Smooth muscle cell (in vitro differentiated cells): ENCODE measurements around the gene STK24. TPM values are rescaled to one million over a fixed set of nuclear protein-coding genes. Genes with fewer than 3 reads are reported as not detected.

ENCODE experiments used
- DNase-seq: peaks from one replicate; lab custom pipeline; 2025; ENCODE audit not compliant: unreplicated experiment; lab: John Stamatoyannopoulos, UW
- H2AFZ ChIP-seq: fragments of 200-600 bp; sonication (generic); 2 replicates; pipeline ENCODE4 v1.6.0; 2016; ENCODE audit warnings: antibody characterized with exemption, low read depth, mild to moderate bottlenecking
- H3F3A ChIP-seq: fragments of 200-600 bp; sonication (generic); 2 replicates; pipeline ENCODE4 v1.6.0; 2017; ENCODE audit warnings: antibody characterized with exemption, low read depth
- H3K27ac ChIP-seq: fragments of 200-600 bp; sonication (generic); 2 replicates; pipeline ENCODE4 v1.5.1; 2016; ENCODE audit warnings: low read depth, mild to moderate bottlenecking
- H3K27me3 ChIP-seq: fragments of 200-600 bp; sonication (generic); 2 replicates; pipeline ENCODE4 v1.6.1; 2016; ENCODE audit warnings: low read depth, mild to moderate bottlenecking
- H3K36me3 ChIP-seq: fragments of 200-600 bp; sonication (generic); 2 replicates; pipeline ENCODE4 v1.5.1; 2016; ENCODE audit warnings: low read depth
- H3K4me1 ChIP-seq: fragments of 200-600 bp; sonication (generic); 2 replicates; pipeline ENCODE4 v1.5.1; 2016; ENCODE audit warnings: low read depth
- H3K4me2 ChIP-seq: fragments of 200-600 bp; sonication (generic); 2 replicates; pipeline ENCODE4 v1.6.0; 2016; ENCODE audit warnings: mild to moderate bottlenecking
- H3K4me3 ChIP-seq: fragments of 200-600 bp; sonication (generic); 2 replicates; pipeline ENCODE4 v1.5.1; 2016; ENCODE audit warnings: mild to moderate bottlenecking
- H3K79me2 ChIP-seq: fragments of 200-600 bp; sonication (generic); 2 replicates; pipeline ENCODE4 v1.6.0; 2016; ENCODE audit warnings: low read depth, mild to moderate bottlenecking
- H3K9ac ChIP-seq: fragments of 200-600 bp; sonication (generic); 2 replicates; pipeline ENCODE4 v1.6.0; 2016; ENCODE audit warnings: low read depth
- H3K9me3 ChIP-seq: fragments of 200-600 bp; sonication (generic); replicated peaks from 2 replicates; pipeline ENCODE4 v1.5.1; 2016; ENCODE audit warnings: low read depth
- H4K20me1 ChIP-seq: fragments of 200-600 bp; sonication (generic); 2 replicates; pipeline ENCODE4 v1.6.0; 2016; ENCODE audit warnings: low read depth
- WGBS: methylation state at CpG from one replicate; pipeline ENCODE4 v1.1.7; 2016; ENCODE audit warnings: low lambda C conversion rate; 5-methylcytosine and 5-hydroxymethylcytosine counted together
- polyA plus RNA-seq: library from polyadenylated mRNA; unstranded; fragments of >200 nt; fragmentation: Nextera tagmentation; extraction: Ambion mirVana; gene quantifications from 2 replicates; pipeline ENCODE4 v1.2.1, GENCODE V29; 2016
- total RNA-seq: library from RNA; depleted of rRNA; stranded (reverse); fragments of >200 nt; gene quantifications from 2 replicates; pipeline ENCODE4 v1.2.3, GENCODE V29; 2014
- TF ChIP-seq, protein P1 (sequence below): fragments of 200-600 bp; sonication (generic); IDR thresholded peaks from 2 replicates; pipeline ENCODE4 v1.5.1; 2017; ENCODE audit warnings: borderline replicate concordance, mild to moderate bottlenecking, antibody characterized with exemption; ENCODE audit not compliant: insufficient read depth, poor library complexity, severe bottlenecking

Gene STK24
- total and polyA plus RNA-seq, 2 experiments from 2014 or later, result 80.2 to 89.1 TPM

DNA sequence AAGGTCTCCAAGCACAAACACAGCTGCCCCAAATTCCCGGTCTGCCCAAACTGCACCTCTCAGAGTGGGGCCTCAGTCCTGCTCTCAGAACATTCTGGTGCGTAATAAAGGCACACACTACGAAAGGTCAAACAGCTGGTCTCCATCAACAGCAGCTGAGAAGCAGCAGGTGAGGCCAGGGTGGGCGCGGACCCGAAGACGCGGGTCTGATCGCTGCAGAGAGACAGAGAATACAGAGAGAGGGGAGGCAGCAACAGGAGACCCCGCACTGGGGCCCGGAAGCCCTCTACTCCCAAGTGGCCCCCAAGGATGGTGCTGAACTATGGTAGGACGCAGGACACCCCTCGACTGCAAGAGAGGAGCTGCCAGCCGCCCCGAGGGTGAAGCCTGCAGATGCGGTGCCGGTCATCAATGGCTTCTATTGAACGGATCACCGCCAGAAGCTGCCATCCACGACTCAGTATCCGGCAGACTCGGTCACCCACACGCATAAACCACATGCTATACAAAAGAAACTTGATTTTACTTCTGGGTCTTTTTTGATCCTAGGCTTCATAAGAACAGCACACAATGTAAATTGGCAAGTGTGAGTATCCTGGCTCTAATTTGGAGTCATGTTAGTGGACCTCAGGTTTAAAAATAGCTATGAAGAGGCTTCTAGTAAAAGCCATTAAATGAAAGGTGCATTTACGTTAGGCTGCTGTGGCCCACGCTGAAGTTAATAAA, 33.4 kb downstream of the STK24 start:
- H3K27ac ChIP-seq, result peak overlapping the region; percentile 75

DNA sequence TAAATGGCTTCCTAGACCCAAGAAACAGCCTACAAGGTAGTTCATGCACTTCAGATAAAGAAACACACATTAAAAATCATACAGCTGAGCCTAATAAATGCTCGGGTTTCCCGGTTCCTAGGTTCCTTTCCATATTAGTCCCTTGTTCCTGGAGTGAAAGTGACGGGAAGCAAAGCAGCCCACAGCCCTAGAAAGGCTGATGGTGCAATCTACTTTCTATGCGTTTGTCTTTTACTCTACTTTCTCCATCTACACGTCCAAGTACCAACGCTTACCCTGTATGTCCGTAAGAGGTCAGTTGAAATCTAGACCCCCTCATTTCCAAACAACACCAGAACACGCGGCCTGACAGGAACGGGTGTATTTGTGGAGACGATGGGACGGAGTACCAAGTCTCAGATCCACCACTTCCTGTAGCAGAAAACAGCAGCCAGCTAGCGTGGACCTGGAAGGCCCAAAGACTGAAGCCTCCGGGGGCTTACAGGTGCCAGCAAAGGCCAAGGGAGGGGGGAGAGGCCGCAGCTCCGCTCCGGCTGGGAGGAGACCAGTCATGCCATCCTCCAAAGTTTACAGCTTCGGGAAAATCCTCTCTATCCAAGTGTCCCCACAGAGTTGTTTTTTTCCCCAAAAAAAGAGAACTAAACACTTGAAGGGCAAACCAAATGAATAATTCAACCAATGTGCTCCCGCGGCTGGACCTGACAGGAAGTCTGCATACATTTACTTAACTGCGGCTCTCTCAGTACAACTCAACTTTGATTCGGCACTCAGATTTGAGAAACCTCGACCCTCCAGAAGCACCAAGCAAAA, 34.1 kb downstream of the STK24 start:
- peak overlapping the region; percentile 3 for H3K4me2 ChIP-seq
- H3K27ac ChIP-seq, result peak overlapping the region; percentile 75
- no peaks in the 10 kb centered on the region for H3F3A ChIP-seq
- H3K4me3 ChIP-seq, result no peak overlapping the region
- WGBS, result 80% methylated on average over 23 of the region's 23 CpGs
- H2AFZ ChIP-seq, result no peak overlapping the region
- H3K9me3 ChIP-seq, result no peaks in the 10 kb centered on the region
- H3K4me1 ChIP-seq, result peaks cover 29% of the 10 kb centered on the region
- no peak for DNase-seq
- TF ChIP-seq, protein P1, sequence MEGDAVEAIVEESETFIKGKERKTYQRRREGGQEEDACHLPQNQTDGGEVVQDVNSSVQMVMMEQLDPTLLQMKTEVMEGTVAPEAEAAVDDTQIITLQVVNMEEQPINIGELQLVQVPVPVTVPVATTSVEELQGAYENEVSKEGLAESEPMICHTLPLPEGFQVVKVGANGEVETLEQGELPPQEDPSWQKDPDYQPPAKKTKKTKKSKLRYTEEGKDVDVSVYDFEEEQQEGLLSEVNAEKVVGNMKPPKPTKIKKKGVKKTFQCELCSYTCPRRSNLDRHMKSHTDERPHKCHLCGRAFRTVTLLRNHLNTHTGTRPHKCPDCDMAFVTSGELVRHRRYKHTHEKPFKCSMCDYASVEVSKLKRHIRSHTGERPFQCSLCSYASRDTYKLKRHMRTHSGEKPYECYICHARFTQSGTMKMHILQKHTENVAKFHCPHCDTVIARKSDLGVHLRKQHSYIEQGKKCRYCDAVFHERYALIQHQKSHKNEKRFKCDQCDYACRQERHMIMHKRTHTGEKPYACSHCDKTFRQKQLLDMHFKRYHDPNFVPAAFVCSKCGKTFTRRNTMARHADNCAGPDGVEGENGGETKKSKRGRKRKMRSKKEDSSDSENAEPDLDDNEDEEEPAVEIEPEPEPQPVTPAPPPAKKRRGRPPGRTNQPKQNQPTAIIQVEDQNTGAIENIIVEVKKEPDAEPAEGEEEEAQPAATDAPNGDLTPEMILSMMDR, result no peak
- no peaks in the 10 kb centered on the region for H3K36me3 ChIP-seq
- no peak overlapping the region for H3K9ac ChIP-seq
- H3K27me3 ChIP-seq, result no peaks in the 10 kb centered on the region
- peaks cover 100% of the 10 kb centered on the region for H4K20me1 ChIP-seq
- peaks cover 100% of the 10 kb centered on the region for H3K79me2 ChIP-seq

More for the DNA sequence above, 33.4 kb downstream of the STK24 start:
- Histone ChIP-seq H4K20me1 (peaks cover 100% of the 10 kb centered on the region), H3K36me3 (no peaks in the 10 kb centered on the region), H2AFZ (no peak overlapping the region), H3F3A (no peaks in the 10 kb centered on the region), H3K9me3 (no peaks in the 10 kb centered on the region), H3K79me2 (peaks cover 100% of the 10 kb centered on the region), H3K4me1 (peaks cover 29% of the 10 kb centered on the region), H3K4me2 (no peak overlapping the region), H3K4me3 (no peak overlapping the region), H3K27me3 (no peaks in the 10 kb centered on the region), H3K9ac (no peak overlapping the region)
- TF ChIP-seq, protein P1, result no peak
- no peak for DNase-seq
- WGBS, result 94% methylated on average over 25 of the region's 25 CpGs

DNA sequence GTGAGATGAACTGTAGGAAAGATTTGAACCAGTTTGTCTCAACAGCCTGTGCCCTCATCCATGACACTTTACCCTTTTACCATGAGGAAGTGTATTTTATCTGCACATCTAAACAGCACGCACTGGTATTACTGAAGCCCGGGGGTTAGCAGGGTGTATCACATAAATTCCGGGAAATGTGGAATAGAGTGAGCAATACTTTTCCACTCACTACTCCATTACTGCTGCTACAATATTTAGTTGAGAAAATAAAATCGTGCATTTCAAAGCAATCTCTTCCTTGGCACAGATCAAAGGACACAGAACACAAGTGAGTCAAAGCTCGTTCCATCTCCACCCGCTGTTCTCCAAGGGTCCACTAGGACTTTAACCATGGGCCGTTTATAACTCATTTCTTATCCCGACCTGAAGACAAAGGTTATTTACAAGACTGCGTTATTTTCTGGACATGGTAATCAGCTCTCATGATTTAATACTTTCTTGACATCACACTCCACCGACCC, 35.2 kb downstream of the STK24 start:
- H3K27ac ChIP-seq, result peak overlapping the region; percentile 75
- TF ChIP-seq, protein P1, result no peak
- no peaks in the 10 kb centered on the region for H3K36me3 ChIP-seq
- DNase-seq, result no peak
- H3K27me3 ChIP-seq, result no peaks in the 10 kb centered on the region
- H3K9ac ChIP-seq, result no peak overlapping the region
- WGBS, result 54% methylated on average over 10 of the region's 10 CpGs
- H4K20me1 ChIP-seq, result peaks cover 100% of the 10 kb centered on the region
- no peaks in the 10 kb centered on the region for H3K9me3 ChIP-seq
- peaks cover 29% of the 10 kb centered on the region for H3K4me1 ChIP-seq
- H2AFZ ChIP-seq, result no peak overlapping the region
- no peaks in the 10 kb centered on the region for H3F3A ChIP-seq
- peaks cover 100% of the 10 kb centered on the region for H3K79me2 ChIP-seq
- peak overlapping the region; percentile 59 for H3K4me2 ChIP-seq
- H3K4me3 ChIP-seq, result no peak overlapping the region
